WI38 (cell line): Measurements from ENCODE around the gene KMT5C.

Source experiments
- H3K4me3 ChIP-seq: 2 replicates; pipeline ENCODE4 v1.5.1; 2011; ENCODE audit warnings: low read depth, mild to moderate bottlenecking, control low read depth, low read length
- TF ChIP-seq, protein P1 (sequence below): IDR thresholded peaks from 2 replicates; pipeline ENCODE4 v1.5.1; 2012; ENCODE audit warnings: low read depth, mild to moderate bottlenecking, control low read depth, low read length

Gene KMT5C

GRCh38 chr19:55333870-55334269 lies 5.8 kb upstream of the KMT5C start:
- TF ChIP-seq, protein P1, sequence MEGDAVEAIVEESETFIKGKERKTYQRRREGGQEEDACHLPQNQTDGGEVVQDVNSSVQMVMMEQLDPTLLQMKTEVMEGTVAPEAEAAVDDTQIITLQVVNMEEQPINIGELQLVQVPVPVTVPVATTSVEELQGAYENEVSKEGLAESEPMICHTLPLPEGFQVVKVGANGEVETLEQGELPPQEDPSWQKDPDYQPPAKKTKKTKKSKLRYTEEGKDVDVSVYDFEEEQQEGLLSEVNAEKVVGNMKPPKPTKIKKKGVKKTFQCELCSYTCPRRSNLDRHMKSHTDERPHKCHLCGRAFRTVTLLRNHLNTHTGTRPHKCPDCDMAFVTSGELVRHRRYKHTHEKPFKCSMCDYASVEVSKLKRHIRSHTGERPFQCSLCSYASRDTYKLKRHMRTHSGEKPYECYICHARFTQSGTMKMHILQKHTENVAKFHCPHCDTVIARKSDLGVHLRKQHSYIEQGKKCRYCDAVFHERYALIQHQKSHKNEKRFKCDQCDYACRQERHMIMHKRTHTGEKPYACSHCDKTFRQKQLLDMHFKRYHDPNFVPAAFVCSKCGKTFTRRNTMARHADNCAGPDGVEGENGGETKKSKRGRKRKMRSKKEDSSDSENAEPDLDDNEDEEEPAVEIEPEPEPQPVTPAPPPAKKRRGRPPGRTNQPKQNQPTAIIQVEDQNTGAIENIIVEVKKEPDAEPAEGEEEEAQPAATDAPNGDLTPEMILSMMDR, result no peak
- no peak overlapping the region for H3K4me3 ChIP-seq

DNA sequence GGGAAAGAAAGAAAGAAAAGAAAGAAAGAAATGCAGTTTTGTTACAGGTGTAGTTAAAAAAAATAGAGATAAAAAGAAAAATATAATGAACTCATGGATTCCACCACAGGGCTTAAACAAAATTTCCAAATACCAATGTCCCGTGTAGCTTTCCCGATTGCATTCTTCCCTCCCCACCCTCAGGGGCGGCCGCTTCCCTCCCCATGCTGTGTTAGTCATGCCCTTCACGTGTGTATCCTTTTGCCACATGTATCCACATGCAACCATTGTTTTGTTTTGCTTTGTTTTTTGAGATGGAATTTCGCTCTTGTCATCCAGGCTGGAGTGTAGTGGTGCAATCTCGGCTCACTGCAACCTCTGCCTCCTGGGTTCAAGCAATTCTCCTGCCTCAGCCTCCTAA lies 3.6 kb upstream of the KMT5C start:
- TF ChIP-seq, protein P1, result no peak

GRCh38 chr19:55339889-55340783 lies 460 bp downstream of the KMT5C start:
- TF ChIP-seq, protein P1, result no peak
- H3K4me3 ChIP-seq, result peak overlapping the region; percentile 75

More for the DNA sequence above, 3.6 kb upstream of the KMT5C start:
- no peak overlapping the region for H3K4me3 ChIP-seq

DNA sequence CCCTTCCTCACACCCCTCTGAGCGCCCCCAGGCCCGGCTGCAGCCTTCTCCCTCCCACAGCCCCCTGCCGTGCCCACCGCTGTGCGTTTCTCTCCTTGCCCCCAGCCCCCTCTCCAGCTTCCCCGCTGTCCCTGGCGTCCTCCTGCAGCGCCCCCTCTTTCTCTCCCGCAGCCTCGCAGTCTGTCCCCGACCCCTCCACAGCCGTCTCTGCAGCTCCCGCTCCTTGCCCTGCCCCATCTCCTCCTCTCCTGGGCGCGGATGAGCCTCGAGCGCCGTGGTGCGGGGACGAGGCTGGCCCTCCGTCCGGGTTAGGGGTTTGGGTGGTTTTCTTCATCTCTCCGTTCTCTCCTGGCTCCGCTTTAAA lies 1.1 kb downstream of the KMT5C start:
- TF ChIP-seq, protein P1, result no peak
- peak overlapping the region; percentile 75 for H3K4me3 ChIP-seq

DNA sequence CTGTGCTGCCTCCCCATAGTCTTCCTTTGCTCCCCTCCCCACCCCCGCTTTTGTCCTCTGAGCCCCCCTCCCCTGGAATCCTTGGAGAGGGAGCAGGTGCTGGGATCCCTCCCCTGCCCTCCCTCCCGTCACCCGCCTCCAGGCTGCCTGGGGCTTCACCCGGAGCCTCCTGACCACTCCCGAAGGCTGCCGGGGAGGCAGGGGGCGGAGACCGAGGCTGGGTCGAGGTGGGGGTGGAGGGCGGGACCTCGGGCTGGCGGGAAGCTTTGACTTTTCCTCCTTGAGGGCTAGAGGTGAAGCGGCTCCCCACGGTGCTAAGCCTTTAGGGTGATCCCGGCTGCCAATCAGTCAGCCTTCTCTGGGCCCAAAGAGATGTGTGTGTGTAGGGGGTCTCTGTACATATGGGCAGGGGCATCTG lies 1.5 kb downstream of the KMT5C start:
- H3K4me3 ChIP-seq, result peak overlapping the region; percentile 75
- TF ChIP-seq, protein P1, result no peak

DNA sequence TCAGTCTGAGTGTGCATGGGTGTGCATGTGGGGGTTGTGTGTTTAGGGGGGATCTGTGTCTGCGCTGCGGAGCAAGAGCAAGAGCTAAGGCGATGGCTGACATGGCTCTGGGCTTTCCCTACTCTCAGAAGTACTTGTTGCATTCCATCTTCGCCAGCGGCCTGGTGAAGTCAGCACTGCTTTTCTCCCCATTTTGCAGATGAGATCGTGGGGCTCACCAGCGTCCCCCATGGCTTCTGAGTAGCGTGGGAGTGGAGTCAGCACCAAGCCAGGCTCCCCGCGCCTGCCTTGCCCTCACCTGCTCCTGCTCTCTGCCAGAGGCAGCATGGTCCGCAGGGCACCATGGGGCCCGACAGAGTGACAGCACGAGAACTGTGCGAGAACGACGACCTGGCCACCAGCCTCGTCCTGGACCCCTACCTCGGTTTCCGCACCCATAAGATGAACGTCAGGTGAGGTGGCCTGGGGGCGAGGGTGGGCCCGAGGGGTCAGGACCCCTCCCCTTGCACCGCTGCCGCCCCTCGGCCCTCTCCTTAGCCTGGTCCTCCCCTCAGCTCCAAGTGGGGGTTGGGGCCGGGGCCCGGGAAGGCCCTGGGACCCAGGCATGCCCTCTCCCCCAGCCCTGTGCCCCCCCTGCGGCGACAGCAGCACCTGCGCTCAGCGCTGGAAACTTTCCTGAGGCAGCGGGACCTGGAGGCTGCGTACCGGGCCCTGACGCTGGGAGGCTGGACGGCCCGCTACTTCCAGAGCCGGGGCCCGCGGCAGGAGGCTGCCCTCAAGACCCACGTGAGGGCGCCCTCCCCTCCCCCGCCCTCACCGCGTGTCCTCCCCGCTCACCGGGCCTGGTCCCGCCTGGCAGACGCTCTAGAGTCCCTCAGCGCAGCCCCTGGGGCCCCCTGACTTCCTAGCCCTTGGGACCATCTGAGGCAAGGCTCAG lies 2.2 kb downstream of the KMT5C start:
- TF ChIP-seq, protein P1, result no peak
- H3K4me3 ChIP-seq, result no peak overlapping the region

DNA sequence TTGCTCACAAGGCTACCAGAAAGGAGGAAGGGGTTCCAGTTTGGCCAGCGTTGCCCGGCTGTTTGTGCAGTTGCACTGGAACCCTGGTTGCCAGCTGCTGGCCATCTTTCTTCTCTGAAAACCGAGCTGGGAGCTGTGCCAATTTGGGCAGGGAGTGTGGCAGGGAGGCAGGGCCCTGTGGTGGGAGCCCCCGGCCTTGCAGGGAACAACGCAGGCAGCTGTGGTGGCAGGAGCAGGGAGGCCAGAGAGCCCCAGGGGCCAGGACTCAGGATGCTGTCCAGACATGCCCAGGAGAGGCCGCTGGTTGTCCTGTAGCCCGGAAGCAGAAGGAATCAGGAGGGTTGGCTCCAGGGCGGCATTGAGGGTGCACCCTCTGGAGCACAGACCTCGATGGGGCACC lies 4.8 kb downstream of the KMT5C start:
- H3K4me3 ChIP-seq, result no peak overlapping the region
- TF ChIP-seq, protein P1, result no peak
